ENCODE measurements around the gene TM4SF18.

DNA sequence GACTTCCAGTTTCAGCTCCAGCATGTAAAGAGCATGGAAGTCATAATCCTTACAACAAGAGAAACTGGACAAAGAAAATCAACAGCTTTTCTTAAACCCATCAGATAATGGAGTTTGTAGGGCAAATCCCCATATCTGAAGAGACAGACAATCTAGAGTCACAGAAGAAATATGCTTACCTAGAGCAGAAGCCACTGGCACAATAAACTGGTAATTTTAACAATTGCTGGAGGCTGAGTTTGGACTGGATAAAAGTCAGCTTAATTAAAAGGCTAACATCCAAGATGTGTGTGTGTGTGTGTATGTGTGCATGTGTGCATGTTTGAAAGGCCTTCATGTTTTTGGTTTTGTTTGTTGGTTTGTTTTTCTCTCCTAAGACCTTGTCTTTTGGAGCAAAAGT is 50.6 kb downstream of the TM4SF18 start:
- TF ChIP-seq, protein P1, sequence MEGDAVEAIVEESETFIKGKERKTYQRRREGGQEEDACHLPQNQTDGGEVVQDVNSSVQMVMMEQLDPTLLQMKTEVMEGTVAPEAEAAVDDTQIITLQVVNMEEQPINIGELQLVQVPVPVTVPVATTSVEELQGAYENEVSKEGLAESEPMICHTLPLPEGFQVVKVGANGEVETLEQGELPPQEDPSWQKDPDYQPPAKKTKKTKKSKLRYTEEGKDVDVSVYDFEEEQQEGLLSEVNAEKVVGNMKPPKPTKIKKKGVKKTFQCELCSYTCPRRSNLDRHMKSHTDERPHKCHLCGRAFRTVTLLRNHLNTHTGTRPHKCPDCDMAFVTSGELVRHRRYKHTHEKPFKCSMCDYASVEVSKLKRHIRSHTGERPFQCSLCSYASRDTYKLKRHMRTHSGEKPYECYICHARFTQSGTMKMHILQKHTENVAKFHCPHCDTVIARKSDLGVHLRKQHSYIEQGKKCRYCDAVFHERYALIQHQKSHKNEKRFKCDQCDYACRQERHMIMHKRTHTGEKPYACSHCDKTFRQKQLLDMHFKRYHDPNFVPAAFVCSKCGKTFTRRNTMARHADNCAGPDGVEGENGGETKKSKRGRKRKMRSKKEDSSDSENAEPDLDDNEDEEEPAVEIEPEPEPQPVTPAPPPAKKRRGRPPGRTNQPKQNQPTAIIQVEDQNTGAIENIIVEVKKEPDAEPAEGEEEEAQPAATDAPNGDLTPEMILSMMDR (conservative IDR thresholded peaks at IDR 0.05; ENCODE audit: low read length), result no peak
- TF ChIP-seq EZH2phosphoT487 (IDR thresholded peaks at IDR 0.05; ENCODE audit: borderline replicate concordance, low read depth, low read length), result no peak
